ENCODE data around the gene PHLDB2.

PHLDB2 gene

DNA sequence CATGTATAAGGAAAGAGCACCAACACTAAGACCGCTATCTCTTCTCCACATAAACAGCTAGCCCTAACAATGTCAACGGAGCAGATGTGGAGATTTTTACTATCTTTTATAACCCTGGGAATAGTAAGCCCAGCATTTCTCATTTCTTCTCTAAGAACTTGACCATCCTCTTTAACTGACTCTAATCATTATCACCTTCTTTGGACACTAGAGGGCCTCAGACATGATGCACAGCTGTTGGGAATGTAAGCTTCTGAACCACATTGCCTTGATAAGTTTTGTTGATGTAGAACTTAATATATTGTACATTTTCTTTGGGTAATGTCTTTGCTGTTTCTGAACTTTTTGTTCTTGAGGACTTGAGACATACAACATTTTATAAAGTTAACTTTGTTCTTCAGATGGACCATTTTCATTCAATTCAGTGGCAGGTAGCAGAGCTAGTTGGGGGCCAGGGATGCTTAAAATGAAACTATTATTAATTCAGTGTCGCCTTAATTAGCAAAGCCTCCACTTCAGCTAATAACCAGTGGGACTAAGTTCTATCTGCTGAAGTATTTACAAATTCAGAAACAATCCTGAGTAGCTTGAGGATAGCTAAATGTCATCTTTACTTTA lies 130.1 kb downstream of the PHLDB2 start:
- no peak for DNase-seq (ENCODE audit: low read depth in 2 of 3, low spot score in 1 of 3)

GRCh38 chr3:111993038-111993437 lies 134.0 kb downstream of the PHLDB2 start:
- no peak for DNase-seq (ENCODE audit: low read depth in 2 of 3, low spot score in 1 of 3)

- no peak for DNase-seq (ENCODE audit: low read depth in 2 of 3, low spot score in 1 of 3)
Measured at GRCh38 chr3:111998636-111999483, 139.8 kb downstream of the PHLDB2 start, which contains the start of gene TAGLN3. TSS of gene TAGLN3 (plus strand) at chr3:111998922. CDS start at chr3:111999423, 501 bp downstream.

DNA sequence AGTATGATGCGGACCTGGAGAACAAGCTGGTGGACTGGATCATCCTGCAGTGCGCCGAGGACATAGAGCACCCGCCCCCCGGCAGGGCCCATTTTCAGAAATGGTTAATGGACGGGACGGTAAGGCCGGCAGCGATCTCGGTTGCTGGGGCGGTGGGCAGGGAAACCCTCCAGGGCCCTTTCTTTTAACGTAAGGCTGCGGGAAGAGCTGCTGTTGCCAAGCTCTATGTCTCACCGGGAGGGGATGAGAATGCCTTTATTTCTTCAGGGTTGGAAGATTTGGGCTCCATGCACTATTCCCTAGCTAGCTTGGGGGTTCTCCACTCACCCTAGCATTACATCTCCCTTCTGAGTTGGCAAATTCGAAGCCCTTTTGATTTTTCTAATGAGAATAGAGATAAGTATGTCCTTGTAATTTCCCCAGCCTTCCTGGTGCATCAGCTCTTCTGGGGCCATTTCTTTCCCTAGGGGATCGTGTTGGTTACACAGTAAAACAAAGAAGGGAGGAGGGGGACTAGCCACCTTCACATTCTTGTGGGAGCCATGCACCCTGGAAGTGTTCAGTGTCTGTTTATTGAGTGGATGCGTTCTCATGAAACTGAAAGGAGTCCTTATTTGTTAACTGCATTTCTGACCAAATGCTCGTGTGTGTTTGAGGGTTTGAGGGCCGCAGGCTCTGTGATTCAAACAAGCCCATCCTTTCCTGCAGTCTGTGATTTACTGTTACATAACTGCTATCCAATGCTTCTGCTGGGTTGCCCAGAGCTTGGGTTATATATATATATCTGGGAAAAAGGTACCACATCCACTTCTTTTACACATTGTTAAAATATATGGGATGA lies 140.6 kb downstream of the PHLDB2 start:
- DNase-seq (ENCODE audit: low read depth in 2 of 3, low spot score in 1 of 3), result no peak

DNA sequence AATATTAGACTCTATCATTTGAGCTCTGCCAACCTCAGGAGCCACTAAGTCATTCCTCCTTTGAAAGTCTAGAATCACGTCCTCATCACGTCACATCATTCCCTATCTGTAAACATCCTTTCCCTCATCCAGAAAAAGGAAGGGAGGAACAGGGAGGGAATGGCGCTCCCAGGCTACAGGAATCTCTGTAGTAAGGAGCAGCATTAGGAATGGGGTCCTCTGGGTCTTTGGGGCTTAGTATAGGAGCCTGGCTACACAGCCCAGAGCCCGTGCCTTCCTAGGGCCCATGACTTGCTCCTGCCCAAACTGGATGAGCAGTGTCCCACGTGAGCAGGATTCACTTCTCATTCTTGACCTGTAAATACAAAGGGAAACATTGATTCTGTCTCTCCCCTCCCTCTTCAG lies 141.3 kb downstream of the PHLDB2 start:
- DNase-seq (ENCODE audit: low read depth in 2 of 3, low spot score in 1 of 3), result no peak

- DNase-seq (ENCODE audit: low read depth in 2 of 3, low spot score in 1 of 3), result no peak
Measured at GRCh38 chr3:112000966-112001365, 141.9 kb downstream of the PHLDB2 start.

DNA sequence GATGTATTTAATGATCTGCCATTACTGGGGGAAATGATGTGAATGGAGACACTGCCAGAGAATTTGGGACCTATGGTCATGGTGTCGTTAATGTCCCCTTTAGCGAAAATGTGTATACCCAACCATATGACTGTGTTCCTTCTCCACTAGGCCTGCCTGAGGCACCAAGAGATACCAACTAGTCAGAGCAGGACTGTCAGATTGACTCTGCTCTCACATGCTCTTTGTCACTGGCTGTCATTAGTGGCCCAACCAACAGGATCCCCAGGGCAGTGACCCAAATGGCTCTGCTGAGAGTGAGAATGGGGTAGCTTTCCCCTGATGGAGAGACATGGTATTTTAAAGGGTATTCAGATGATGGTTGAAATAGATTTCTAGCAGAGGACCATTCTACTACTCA lies 142.5 kb downstream of the PHLDB2 start:
- no peak for DNase-seq (ENCODE audit: low read depth in 2 of 3, low spot score in 1 of 3)

GRCh38 chr3:112002096-112002971 lies 143.3 kb downstream of the PHLDB2 start:
- peak in 2 of 3 donors; percentile 14 to 50 for DNase-seq (ENCODE audit: low read depth in 2 of 3, low spot score in 1 of 3)

DNA sequence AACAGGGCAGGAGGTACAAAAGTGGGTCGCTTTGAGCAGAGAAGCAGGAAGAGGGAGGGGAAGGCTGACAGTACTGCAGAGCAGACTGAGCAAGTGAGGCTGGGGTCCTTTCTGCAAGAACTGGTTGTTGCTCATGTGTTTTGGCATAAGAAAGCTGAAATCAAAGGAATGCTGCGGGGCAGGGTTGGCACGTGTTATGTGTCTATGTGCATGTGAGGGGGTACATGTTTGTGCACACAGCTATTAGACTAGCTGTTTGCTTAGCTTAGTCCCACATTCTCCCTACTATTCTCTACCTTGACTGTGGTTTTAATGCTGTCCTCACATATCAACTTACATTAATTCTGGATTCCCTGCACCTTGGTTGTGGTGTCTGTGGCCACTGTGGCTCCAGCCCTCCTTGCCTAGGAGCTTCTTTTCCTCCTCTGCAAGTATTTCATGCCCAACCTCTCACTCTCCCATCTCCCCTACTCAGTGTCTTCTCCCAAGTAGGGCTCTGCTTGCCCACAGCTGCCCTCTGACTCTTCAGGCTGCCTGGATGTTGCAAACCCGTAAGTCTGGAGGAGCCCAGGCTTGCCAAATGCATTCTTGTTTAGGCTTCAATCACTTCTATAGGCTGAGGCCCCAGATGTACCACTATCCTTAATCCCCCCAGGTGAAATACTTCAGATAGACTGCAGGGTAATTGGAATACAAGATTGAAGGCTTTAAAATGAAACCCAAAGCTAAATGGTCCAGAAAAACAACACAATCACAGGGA lies 144.4 kb downstream of the PHLDB2 start:
- DNase-seq (ENCODE audit: low read depth in 2 of 3, low spot score in 1 of 3), result no peak

DNA sequence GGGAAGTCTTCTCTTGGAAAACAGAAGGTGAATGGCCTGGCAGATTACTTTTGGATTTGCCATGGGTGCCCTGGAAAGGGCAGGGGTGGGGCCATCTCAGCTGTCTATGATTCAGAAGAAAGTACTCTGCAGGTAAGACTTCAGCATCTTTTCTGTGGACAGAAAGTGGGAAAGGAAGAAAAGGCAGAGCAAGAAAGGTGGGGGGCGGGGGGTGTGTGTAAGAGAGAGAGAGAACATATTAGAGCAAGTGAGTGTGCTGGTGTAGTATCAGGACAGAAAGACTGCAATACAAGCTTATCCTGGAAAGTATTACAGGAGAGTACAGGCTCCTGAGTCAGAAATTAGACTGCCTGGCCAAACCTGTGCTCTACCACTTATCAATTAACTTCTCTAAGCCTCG lies 145.1 kb downstream of the PHLDB2 start:
- no peak for DNase-seq (ENCODE audit: low read depth in 2 of 3, low spot score in 1 of 3)

- no peak for DNase-seq (ENCODE audit: low read depth in 2 of 3, low spot score in 1 of 3)
Measured at GRCh38 chr3:112004669-112005068, 145.6 kb downstream of the PHLDB2 start.

GRCh38 chr3:112005091-112005672 lies 146.1 kb downstream of the PHLDB2 start:
- DNase-seq (ENCODE audit: low read depth in 2 of 3, low spot score in 1 of 3), result no peak

GRCh38 chr3:112007633-112008032 lies 148.6 kb downstream of the PHLDB2 start:
- DNase-seq (ENCODE audit: low read depth in 2 of 3, low spot score in 1 of 3), result no peak

GRCh38 chr3:112009670-112010069 lies 150.6 kb downstream of the PHLDB2 start:
- DNase-seq (ENCODE audit: low read depth in 2 of 3, low spot score in 1 of 3), result no peak

- no peak for DNase-seq (ENCODE audit: low read depth in 2 of 3, low spot score in 1 of 3)
Measured at GRCh38 chr3:112010636-112011035, 151.6 kb downstream of the PHLDB2 start.

GRCh38 chr3:112011376-112011940 lies 152.4 kb downstream of the PHLDB2 start:
- DNase-seq (ENCODE audit: low read depth in 2 of 3, low spot score in 1 of 3), result no peak

DNA sequence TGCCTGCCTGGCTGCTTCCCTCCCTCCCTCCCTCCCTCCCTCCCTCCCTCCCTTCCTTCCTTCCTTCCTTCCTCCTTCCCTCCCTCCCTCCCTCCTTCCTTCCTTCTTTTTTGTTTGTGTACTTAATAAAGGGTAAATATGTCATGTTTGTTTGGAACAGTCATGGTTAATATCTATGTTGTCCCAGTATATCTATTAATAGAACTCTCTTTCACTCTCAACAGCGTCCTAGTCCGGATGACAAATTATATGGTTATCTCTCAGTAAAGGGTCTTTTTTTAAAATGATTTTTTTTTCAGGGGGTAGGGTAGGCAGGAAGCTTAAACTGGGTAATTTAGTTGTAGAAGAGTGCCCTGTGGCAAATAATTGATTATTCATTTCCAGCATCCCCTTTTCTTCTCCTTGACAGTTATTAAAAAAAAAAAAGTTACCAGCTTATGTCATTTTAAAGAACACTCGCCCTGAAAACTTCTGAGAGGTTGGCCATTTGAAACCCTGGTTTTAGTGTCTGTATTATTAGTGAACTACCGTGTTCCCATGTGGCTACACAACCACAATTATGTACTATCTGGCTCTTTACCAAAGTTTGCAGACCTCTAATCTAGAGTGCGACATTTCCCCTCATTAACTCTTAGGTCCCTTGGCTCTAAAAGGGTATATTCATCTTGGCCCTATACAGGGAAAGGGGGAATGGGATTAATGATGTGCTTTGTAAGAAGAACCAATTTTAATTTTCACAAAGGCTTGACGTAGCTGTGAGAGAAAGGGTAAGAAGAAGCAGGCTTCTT lies 153.3 kb downstream of the PHLDB2 start:
- DNase-seq (ENCODE audit: low read depth in 2 of 3, low spot score in 1 of 3), result no peak

GRCh38 chr3:112013058-112013783 lies 154.2 kb downstream of the PHLDB2 start:
- peak; percentile 46 to 67 (median 46) for DNase-seq (ENCODE audit: low read depth in 2 of 3, low spot score in 1 of 3)

Data from stimulated activated CD4-positive, alpha-beta T cell treated with anti-CD3 and anti-CD28 coated beads, Interleukin-12 subunit alpha, Interleukin-12 subunit beta, amount 100 ng/mL, for 48 hours (primary cell).